Right ventricle myocardium inferior (tissue), 1 donor: ENCODE measurements around the gene DIAPH3. TPM values are rescaled to one million over a fixed set of nuclear protein-coding genes. Genes with fewer than 3 reads are reported as not detected.

Experiments
- ATAC-seq: fragments of 200-7000 bp; cut with Tn5 transposase; one replicate; pipeline ENCODE4 v1.9.1; 2020; ENCODE audit warnings: mild to moderate bottlenecking, moderate library complexity
- DNase-seq: peaks from one replicate; pipeline ENCODE4 v3.0.0; 2021; ENCODE audit errors: missing footprints
- intact Hi-C: fragments of 100-400 bp; cut with DNase I; formaldehyde crosslinking; loops from one replicate; pipeline ENCODE4 v1.11.0; 2022
- total RNA-seq: library from RNA; stranded (reverse); fragmentation: NEBNext Ultra II Directional; extraction: Animal tissue kit (Norgen Biotek cat#: 25700); gene quantifications from one replicate; pipeline ENCODE4 v1.2.1, GENCODE V29; 2021
- donor health status: DM: no; HTN: yes; CAD: no; lungs with severe emphysema.

Gene DIAPH3
- total RNA-seq, 1 donor from 2014 or later: 0.46 TPM

DNA sequence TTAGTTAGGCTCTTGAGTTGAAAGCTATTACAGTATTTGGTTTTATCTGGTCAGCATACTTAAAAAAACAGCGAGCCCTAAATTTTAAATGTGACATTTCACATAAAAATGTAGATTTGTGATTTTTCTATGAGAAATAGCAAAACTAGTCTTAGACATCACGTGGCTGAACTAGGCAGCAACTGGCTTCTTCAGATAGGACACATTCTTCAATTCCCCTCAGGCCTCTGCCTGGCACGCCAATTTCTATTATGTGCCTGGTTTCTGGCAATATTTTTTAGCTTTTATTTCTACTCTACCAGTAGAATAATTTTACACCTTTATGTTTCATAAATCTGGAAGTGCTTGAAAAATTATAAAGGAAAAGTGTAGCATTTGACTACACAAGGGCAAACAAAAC lies 433.7 kb downstream of the DIAPH3 start:
- DNase-seq (no peak), ATAC-seq (no peak)
- intact Hi-C loops: no loop called here

DNA sequence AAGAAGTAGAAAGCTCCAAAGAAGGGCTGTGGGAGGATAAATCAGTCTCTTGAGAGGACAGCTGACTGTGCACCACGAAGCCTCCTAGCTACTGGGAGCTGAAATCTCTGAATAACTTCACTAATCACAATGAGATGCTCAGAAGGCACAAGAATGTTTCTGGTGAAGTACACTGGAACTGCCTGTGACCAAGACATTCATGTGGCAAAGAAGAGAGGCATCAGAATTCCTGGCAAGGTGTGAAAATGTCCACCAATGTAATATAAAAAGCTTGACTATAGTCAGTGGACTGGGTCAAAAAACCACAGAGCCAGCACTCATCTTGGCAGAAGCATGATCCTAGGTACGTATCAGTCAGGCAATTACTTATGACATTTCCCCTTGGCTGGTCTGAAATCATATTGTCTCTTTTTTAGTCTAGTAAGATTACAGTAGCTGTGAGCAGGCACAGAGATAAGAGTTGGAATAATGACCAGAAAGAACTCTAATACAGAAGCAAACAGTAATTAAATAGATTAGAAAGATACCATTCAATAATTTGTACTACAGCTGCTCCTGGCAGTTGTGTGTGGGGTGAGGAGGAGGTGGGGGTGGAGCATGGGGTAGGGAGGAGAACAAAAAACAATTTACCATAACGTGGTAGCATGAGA lies 434.7 kb downstream of the DIAPH3 start:
- DNase-seq: no peak
- intact Hi-C loops: no loop called here
- ATAC-seq: no peak

DNA sequence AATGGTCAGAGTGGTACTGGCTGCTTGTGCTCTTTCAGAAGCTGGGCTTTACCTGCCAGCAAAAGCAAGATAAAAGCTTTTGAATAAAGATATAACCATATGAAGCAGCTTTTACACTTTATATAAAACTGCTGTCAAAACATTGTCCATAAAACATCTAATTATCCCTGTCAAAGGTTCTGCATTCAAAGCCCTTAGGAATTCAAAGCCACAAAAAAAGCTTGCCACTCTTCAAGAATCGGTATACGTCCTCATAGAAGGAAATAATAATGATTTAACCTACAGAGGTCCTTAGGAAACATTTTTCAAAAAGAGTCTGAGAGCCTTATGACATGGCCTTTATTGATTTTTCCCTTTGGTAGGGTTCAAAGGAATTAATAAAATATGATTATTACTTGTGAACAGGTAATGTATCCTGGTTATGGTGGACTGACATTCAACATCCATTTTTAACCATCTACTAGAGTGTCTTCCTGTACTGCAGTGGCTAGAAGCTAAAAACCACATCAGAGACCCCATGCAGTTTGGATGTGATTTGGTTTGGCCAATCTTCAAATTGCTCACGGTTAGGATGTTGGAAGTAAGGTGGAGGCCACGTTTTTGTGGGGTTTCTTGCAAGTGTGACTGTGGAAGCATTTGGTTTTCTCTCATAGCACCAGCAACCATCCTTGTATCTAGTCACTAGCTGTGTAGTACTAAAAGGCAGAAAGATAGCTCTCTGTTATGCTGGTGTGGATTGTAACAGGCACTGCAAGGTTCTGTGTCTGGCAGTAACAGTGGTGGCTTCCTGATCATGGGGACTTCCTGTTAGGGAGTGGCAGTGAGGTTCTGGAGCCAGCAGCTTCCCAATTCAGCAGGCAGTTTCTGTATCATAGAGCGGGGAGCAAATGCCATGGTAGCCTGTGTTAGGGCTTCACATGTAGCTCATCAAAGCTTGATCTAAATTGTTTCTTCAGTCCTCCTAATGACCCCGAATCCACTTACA lies 441.5 kb downstream of the DIAPH3 start:
- ATAC-seq (no peak), DNase-seq (no peak)
- intact Hi-C loops: no loop called here

DNA sequence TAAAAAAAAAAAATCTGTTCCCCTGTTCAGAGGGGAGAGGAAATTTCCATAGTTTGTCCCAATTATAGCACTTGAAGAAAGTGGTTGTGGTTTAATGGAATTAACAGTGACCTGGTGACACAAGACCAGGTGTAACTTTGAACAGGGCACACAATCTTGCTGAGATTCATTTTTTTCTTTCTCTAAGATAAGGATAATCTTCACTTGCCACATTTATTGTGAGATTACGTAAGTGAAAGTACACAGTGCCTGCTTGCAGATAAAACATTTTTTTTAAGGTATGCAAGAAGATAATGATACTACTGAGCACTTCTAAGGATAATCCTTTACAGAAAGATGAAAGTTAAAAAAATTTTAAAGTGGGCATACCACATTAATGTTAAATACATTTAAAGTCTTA lies 448.1 kb downstream of the DIAPH3 start:
- DNase-seq: no peak
- ATAC-seq: no peak
- intact Hi-C loops: no loop called here

DNA sequence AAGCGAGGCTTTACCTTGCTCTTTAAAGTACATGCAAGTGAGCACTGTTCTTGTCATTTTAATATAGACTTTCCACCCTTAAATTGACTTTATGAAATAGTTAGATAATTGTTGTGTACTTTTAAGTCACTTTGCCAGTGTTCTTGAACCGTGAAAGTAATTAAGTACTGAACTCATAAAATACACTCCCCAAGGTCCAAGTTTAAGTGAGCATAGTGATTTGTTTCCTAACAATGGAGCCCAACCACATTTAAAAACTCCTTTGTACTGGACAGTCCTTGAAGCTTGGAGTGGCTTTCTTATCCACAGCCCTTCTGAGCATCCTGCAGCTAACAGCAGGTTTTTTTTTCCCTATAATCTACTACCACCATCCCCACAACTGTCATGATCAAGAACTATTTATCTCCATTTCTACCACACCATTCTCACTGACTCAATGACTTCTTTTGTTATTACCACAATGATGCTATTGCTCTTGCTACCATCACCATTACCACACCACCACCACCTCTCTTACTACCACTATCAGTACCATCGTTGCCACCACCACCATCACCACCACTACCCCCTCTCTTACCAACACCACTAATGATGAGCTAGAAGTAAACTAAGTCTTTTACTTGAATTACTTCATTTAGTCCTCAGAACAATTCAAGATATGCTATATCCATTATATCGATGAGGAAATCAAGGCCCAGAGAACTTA lies 452.6 kb downstream of the DIAPH3 start:
- intact Hi-C loops: no loop called here
- DNase-seq (no peak), ATAC-seq (no peak)

DNA sequence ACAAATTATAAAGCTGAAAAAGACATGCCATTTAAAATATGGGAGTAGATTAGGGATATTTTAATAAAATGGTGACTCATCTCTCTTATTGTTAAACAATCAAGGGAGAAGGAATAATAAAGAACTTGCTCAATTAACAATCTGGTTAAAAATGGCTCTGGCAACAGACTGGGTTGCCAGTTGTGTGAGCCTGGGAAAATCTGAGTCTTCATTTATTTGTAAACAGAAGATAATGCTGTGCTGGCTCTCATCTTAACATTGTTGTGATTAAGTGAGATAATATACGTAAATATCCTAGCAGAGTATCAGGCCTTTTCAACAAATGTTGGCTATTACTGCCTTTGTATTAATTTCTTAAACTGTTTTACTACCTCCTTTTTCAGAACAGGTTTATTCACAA lies 453.3 kb downstream of the DIAPH3 start:
- DNase-seq (no peak), ATAC-seq (no peak)
- intact Hi-C loops: no loop called here

DNA sequence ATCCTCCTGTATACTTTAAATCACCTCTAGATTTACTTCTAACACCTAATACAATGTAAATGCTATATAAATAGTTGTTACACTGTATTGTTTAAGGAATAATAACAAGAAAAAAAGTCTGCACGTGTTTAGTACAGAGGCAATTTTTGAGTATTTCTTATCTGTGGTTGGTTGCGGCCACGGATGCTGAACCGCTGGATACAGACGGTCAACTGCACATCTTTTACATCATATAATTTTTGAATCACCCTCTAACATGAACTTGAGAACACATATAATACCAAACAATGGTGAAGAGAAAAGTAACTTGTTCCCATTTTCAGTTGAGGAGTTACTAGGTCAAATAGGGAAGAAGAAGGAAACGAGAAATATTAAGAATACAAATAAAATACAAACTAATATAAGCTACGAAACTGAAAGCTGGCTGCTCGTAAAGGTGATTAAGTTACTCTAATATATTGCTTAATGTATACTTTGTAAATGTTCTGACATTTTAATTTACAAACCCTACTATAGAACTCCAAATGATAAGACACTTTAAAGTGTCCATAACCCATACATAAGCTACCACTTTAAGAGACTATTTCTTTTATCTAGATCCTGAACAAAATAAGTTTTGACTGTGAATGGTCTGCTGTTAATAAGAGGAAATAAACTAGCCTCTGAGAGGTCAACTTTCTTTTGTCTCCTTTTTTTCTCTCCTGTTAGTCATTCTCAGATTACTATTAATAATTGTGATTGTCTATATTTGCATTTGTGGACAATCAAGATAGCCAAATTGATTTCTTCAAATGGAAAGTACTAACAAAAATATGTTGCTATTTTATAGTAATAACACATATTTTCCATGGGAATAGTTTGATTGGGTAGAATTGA lies 457.4 kb downstream of the DIAPH3 start:
- intact Hi-C loops: no loop called here
- DNase-seq (no peak), ATAC-seq (no peak)

DNA sequence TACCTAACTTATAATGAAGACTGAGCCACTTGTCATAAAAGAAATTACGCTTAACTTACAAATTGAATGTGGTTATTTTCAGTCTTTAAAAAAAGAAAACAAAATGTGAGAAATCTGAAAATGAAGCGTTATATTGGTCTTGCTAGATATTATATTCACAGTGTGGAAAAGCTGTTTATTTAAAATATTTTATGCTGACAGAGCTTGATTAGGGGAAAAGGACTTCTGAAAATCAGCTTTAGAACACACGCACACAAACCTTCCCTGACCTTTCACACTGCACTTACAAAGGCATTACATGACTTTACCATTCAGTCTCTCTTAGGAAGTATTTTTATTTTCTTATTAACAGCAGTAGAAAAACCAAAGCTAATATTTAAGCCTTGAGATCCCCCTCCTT lies 461.5 kb downstream of the DIAPH3 start:
- ATAC-seq (no peak), DNase-seq (no peak)
- intact Hi-C loops: no loop called here

DNA sequence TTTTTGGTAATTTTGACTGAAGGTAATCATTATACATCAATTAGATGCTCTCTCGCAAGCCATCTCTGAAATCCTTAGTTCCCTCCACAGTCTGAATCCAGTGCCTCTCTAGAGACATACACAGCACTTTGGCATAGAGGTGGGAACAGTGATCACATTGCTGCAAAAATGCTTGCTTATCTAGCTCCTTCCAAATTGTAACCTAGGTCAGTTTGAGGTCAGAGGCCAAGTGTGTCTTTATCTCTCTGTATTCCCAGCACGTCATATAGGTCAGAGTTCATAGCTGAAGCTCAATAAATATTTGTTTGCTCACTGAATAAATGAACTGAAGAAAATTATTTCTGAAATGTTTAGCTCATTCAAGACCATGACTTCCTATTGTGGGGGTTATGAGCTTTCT lies 462.5 kb downstream of the DIAPH3 start:
- no peak for ATAC-seq
- intact Hi-C loops: no loop called here
- DNase-seq: no peak

DNA sequence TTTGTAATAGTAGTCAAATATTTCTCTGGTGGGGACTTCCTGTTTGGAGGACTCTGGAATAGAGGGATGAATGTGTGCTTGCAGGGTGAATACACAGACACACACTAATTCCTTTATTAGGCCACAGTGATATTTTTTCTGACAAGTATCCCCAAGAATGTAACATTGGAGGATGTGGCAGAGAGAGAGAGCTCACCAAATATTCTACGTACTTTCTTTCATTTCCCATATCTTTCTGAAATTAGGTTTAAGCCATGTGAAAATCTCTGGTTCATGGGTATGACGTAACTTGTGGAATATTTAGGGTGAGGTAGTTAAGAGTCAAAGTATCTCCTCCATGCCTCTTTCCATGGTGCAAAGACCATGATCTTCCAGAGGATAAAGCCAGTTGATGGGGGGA lies 463.4 kb downstream of the DIAPH3 start:
- DNase-seq (no peak), ATAC-seq (no peak)

DNA sequence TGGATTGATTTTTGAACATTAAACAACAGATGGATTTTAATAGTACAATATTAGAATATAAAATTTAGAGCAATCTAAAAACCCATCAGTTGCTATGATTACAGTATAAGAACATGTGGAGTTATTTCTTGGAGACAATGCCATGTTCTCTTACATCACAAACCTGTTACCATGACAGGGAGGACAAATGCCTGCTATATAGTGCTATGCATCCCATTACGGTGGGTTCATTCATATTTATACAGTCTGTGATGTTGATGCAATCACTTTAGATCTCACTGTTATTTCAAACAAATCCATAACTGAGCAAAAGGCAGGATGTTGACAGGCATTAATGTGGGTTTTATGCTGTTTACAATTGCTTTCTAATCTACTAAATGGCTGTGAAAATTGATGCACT lies 467.5 kb downstream of the DIAPH3 start:
- ATAC-seq: no peak
- intact Hi-C loops: no loop called here
- DNase-seq: no peak

More for the DNA sequence above, 463.4 kb downstream of the DIAPH3 start:
- intact Hi-C loops: no loop called here

DNA sequence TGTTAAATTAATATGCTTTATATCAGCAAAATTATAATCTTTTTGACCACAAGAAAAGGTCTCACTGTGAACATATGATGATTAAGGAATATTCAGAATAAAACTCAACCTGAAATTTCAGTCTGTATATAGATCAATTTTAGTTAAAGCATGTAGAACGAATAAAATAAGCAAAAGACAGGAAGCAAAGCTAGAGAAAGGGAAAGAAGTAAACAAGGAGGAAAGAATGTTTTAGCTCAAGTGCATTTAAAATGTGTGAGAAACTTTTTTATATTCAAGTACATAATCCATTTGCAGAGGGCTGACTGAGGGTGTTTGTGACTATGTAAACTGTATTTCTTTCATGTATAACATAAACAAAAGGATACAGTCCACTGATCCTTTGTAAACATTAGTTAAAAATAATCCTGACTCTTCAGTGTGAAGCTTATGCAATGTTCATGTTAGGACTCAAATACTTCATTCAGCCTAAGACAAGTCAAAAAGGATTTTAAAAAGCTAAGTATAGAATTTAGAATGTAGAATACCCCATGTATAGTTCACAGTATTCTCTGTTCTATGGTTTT lies 472.1 kb downstream of the DIAPH3 start:
- intact Hi-C loops: no loop called here
- no peak for DNase-seq
- no peak for ATAC-seq

DNA sequence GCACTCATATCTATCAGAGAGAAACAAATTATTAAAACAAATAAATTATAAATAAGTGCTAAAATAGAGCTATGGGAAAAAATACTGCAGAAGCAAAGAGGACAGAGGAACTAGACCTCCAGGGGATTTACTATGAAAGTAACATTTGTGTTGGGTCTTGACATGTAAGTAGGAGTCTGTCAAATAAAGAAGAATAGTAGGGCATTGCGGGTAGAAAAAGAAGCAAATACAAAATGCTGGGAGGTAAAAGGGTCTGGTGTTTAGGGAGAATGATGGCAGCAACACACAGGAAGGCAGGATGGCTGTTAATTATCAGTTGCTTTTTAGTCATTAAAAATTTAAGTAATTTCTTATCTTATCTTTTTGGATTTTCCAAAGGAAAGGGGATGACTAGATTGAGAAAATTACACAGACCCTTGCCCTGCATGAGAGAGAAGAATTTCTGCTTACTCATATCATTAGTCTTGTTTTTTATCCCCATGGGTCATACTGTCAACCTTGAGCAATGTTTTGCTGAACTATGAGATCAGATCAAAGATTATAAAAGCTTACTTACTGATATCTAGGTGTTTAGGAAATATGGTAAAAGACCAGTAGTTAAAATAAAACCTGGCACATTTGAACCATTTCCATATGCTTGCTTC lies 472.7 kb downstream of the DIAPH3 start:
- ATAC-seq (no peak), DNase-seq (no peak)
- intact Hi-C loops: no loop called here

DNA sequence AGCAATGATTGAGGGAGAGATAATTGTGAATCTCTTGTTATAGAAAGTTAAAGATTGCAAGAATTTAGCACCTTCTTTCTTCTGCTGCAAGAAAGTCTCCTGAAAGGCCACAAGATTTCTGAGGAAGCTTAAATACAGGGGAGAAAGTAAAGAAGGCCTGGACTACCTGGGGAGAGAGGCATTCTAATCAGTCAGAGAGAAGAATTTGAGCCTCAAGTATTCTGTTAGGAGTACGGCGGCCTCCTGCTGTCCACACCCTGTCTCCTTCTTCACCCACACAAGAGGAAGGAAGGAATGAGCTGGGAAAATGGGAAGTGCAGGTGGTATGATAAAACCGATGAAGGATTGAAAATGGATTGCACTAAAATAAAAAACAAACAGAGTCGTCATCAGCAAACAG lies 474.7 kb downstream of the DIAPH3 start:
- intact Hi-C loops: loop anchor here (10.0 kb wide), 1 partner anchor 736 kb away; no protein-coding TSS in a partner anchor
- ATAC-seq: no peak

DNA sequence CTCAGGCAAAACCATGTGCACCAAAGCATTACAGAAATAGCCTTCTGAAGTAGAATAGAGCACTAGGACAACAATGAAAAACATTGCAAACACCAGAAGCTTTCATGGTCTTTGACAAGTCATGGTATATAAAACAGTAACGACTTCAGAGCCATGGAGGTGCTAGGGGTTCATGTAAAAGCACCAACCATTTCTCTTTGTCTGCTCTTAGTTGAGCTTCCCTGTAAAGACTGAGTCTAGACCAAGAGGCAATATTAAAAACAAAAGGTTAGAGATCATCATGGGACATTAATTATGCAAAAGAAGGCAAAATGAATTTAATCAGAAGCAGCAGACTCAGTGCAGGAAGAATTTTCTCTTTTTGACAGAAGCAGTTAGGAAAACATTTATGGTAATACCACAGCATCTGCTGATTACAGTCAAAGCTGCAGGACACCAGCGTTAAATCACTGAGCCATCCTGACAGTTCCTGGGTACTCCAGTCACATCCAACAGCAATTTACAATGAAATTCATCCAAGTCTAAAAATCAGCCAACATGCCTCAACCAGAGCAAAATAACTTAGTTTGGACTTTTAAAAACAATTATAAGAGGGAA lies 476.8 kb downstream of the DIAPH3 start:
- intact Hi-C loops: loop anchor here (10.0 kb wide), 1 partner anchor 738 kb away; no protein-coding TSS in a partner anchor
- ATAC-seq (no peak), DNase-seq (no peak)

More for the DNA sequence above, 474.7 kb downstream of the DIAPH3 start:
- DNase-seq: no peak

DNA sequence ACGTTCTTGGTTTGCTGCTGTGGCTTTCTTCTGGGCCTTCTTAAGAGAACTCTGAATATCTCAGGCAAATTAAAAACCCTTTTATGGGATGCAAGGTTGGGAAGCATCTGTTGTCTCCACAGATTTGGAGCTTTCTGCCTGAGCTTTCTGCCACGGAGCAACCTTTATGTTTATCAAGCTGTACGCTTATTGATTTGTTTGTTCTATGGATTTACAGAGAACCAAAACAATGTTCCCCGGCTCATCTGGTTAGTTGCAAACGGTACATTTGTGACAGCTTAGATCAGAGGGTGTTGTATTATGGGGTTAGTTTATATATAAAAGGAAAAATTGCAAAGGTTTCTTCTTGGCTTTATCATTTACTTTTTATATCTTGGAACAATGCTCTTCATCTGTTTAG lies 479.6 kb downstream of the DIAPH3 start:
- intact Hi-C loops: loop anchor here (10.0 kb wide), 1 partner anchor 741 kb away; no protein-coding TSS in a partner anchor
- no peak for ATAC-seq
- DNase-seq: no peak

DNA sequence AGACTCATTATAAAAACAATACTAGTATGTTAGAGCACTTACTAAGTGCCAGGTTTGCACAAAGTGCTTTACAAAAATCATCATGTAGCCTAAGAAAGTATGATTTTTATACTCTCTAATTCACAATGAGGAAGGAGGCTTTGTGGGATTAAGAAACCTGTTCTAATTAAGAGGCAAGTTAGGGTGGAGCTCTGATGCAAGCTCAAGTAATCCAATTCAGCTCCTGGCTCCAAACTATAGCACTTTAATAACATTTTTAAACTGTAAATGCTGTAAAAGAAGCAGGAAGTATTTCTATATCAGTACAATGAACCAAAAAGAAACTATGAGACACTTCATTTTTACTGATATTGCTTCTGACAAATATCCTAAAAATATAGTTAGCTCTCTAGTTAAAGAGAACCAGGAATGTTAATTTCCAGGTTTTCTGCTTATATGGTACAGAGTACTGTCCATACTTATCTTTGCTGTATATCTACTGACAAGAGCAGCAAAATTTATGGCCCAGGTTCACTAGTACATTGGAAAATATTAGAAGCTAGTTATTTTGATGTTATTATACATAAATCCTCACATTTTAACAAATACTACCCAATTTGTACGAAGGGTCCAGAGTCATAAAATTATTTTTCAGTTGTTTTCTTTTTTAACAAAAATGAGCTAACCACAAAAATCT lies 482.0 kb downstream of the DIAPH3 start:
- intact Hi-C loops: loop anchor here (10.0 kb wide), 1 partner anchor 743 kb away; no protein-coding TSS in a partner anchor
- ATAC-seq: no peak
- DNase-seq: no peak
